DND-41 (cell line): ENCODE measurements around the gene SNRNP200.

Source experiments
- CTCF ChIP-seq: IDR thresholded peaks from 2 replicates; pipeline ENCODE4 v1.5.1; 2012; ENCODE audit warnings: borderline replicate concordance, low read length, moderate library complexity, mild to moderate bottlenecking; ENCODE audit not compliant: poor library complexity, severe bottlenecking; ENCODE audit errors: extremely low read depth
- EZH2 ChIP-seq: IDR thresholded peaks from 3 replicates; pipeline ENCODE4 v1.6.1; 2012; ENCODE audit warnings: borderline replicate concordance, low read depth, mild to moderate bottlenecking, moderate library complexity, low read length, inconsistent platforms; ENCODE audit not compliant: severe bottlenecking

- TF ChIP-seq CTCF = no peak
- no peak for TF ChIP-seq EZH2
These were observed 28.4 kb downstream of the SNRNP200 start for GRCh38 chr2:96276787-96277499.
